OCI-LY1 (cell line): ENCODE measurements around the gene CFAP44.

Experiments
- H2AFZ ChIP-seq: fragments of 200-600 bp; sonication (generic), shearing (Covaris generic); 2 replicates; pipeline ENCODE4 v1.6.0; 2014; ENCODE audit warnings: antibody characterized with exemption, mild to moderate bottlenecking, low read length
- H3F3A ChIP-seq: fragments of 200-600 bp; sonication (generic), shearing (Covaris generic); 2 replicates; pipeline ENCODE4 v1.6.0; 2014; ENCODE audit warnings: mild to moderate bottlenecking, antibody characterized with exemption, low read length, moderate library complexity; ENCODE audit not compliant: insufficient read depth
- H3K27ac ChIP-seq: fragments of 200-600 bp; sonication (generic); 2 replicates; pipeline ENCODE4 v1.5.1; 2014; ENCODE audit warnings: low read length, mixed run types, mild to moderate bottlenecking, low read depth; ENCODE audit not compliant: poor library complexity, severe bottlenecking
- H3K27me3 ChIP-seq: fragments of 200-600 bp; sonication (generic); 2 replicates; pipeline ENCODE4 v1.6.0; 2014; ENCODE audit warnings: antibody characterized with exemption, mild to moderate bottlenecking, low read length, moderate library complexity; ENCODE audit not compliant: insufficient read depth
- H3K36me3 ChIP-seq: fragments of 200-600 bp; sonication (generic); 2 replicates; pipeline ENCODE4 v1.6.1; 2014; ENCODE audit warnings: mild to moderate bottlenecking, antibody characterized with exemption, low read length, moderate library complexity, mixed read lengths; ENCODE audit not compliant: insufficient read depth
- H3K4me1 ChIP-seq: fragments of 200-600 bp; sonication (generic); 2 replicates; pipeline ENCODE4 v1.5.1; 2014; ENCODE audit warnings: mild to moderate bottlenecking, low read length, moderate library complexity; ENCODE audit not compliant: insufficient read depth, severe bottlenecking
- H3K4me2 ChIP-seq: fragments of 200-600 bp; sonication (generic), shearing (Covaris generic); 2 replicates; pipeline ENCODE4 v1.6.1; 2014; ENCODE audit warnings: low read length
- H3K4me3 ChIP-seq: fragments of 200-600 bp; sonication (generic); 2 replicates; pipeline ENCODE4 v1.5.1; 2014; ENCODE audit warnings: low read length, low read depth, mild to moderate bottlenecking, mixed read lengths; ENCODE audit not compliant: poor library complexity, severe bottlenecking
- H3K79me2 ChIP-seq: fragments of 200-600 bp; shearing (Covaris generic); 2 replicates; pipeline ENCODE4 v1.6.1; 2016; ENCODE audit warnings: mixed run types, low read length, mixed read lengths; ENCODE audit not compliant: insufficient read depth
- H3K9ac ChIP-seq: fragments of 200-600 bp; sonication (generic), shearing (Covaris generic); 2 replicates; pipeline ENCODE4 v1.6.1; 2014; ENCODE audit warnings: mild to moderate bottlenecking, low read length, mixed read lengths
- H3K9me2 ChIP-seq: fragments of 200-600 bp; sonication (generic), shearing (Covaris generic); 2 replicates; pipeline ENCODE4 v1.6.1; 2014; ENCODE audit warnings: low read depth, mild to moderate bottlenecking, low read length, mixed read lengths
- H3K9me3 ChIP-seq: fragments of 200-600 bp; shearing (Covaris generic); 2 replicates; pipeline ENCODE4 v1.6.1; 2014; ENCODE audit warnings: low read length, mixed read lengths
- H4K20me1 ChIP-seq: fragments of 200-600 bp; sonication (generic), shearing (Covaris generic); 2 replicates; pipeline ENCODE4 v1.6.0; 2016; ENCODE audit warnings: mild to moderate bottlenecking, low read length; ENCODE audit not compliant: insufficient read depth
- CTCF ChIP-seq: fragments of 200-600 bp; sonication (generic), shearing (Covaris generic); IDR thresholded peaks from 2 replicates; pipeline ENCODE4 v1.5.1; 2017; ENCODE audit warnings: mild to moderate bottlenecking, antibody characterized with exemption, low read length, moderate library complexity, mixed read lengths
- EZH2 ChIP-seq: fragments of 200-600 bp; sonication (generic), shearing (Covaris generic); IDR thresholded peaks from 2 replicates; pipeline ENCODE4 v1.8.0; 2017; ENCODE audit warnings: borderline replicate concordance, mixed run types, mild to moderate bottlenecking, antibody characterized with exemption, low read length, moderate library complexity, mixed read lengths

Gene CFAP44

GRCh38 chr3:113436809-113437208 is 4.5 kb downstream of the CFAP44 start:
- Histone ChIP-seq H3K4me1 (peaks cover 6% of the 10 kb centered on the region), H2AFZ (no peak overlapping the region), H3K36me3 (no peaks in the 10 kb centered on the region), H3K9ac (no peak overlapping the region), H4K20me1 (no peaks in the 10 kb centered on the region), H3K4me3 (no peak overlapping the region), H3K27me3 (no peaks in the 10 kb centered on the region), H3K9me3 (no peaks in the 10 kb centered on the region), H3F3A (no peaks in the 10 kb centered on the region), H3K4me2 (no peak overlapping the region), H3K27ac (no peak overlapping the region), H3K9me2 (no peaks in the 10 kb centered on the region), H3K79me2 (no peaks in the 10 kb centered on the region)
- TF ChIP-seq CTCF, result no peak
- no peak for TF ChIP-seq EZH2

GRCh38 chr3:113431811-113432210 is 9.5 kb downstream of the CFAP44 start:
- Histone ChIP-seq H3F3A (0 out of 2 replicates have a peak, but pooled peaks cover 2% of the 10 kb centered on the region), H3K4me2 (no peak overlapping the region), H3K9me2 (no peaks in the 10 kb centered on the region), H3K27ac (no peak overlapping the region), H3K9ac (no peak overlapping the region), H4K20me1 (no peaks in the 10 kb centered on the region), H3K4me3 (no peak overlapping the region), H3K9me3 (peaks cover 3% of the 10 kb centered on the region; the same call in 1 of the 2 replicates), H3K79me2 (no peaks in the 10 kb centered on the region), H3K4me1 (no peaks in the 10 kb centered on the region), H3K36me3 (peaks cover 7% of the 10 kb centered on the region), H2AFZ (no peak overlapping the region), H3K27me3 (no peaks in the 10 kb centered on the region)
- no peak for TF ChIP-seq CTCF
- TF ChIP-seq EZH2, result no peak

- Histone ChIP-seq H3K4me1 (no peaks in the 10 kb centered on the region), H3K9me2 (no peaks in the 10 kb centered on the region), H3K27ac (no peak overlapping the region), H3K4me3 (no peak overlapping the region), H3K4me2 (no peak overlapping the region), H3K36me3 (peaks cover 29% of the 10 kb centered on the region), H2AFZ (no peak overlapping the region), H4K20me1 (no peaks in the 10 kb centered on the region), H3F3A (0 out of 2 replicates have a peak, but pooled peaks cover 2% of the 10 kb centered on the region), H3K9me3 (peaks cover 11% of the 10 kb centered on the region; the same call in 1 of the 2 replicates), H3K79me2 (no peaks in the 10 kb centered on the region), H3K9ac (no peak overlapping the region), H3K27me3 (no peaks in the 10 kb centered on the region)
- TF ChIP-seq CTCF (no peak), EZH2 (no peak)
These were observed 12.7 kb downstream of the CFAP44 start for GRCh38 chr3:113428581-113428980.
